ENCODE data around the gene RAB40C. TPM values are rescaled to one million over a fixed set of nuclear protein-coding genes. Genes with fewer than 3 reads are reported as not detected.

The RAB40C gene
- total RNA-seq, 1 donor from 2014 or later: 30.6 TPM

GRCh38 chr16:652454-653305, 62.8 kb downstream of the RAB40C start:
- Mint-ChIP-seq H3K27me3 (no peaks in the 10 kb centered on the region), H3K4me1 (ENCODE audit: low read depth) (peaks cover 1% of the 10 kb centered on the region), H3K4me3 (ENCODE audit: low read depth) (no peak overlapping the region), H3K9me3 (ENCODE audit: low read depth) (no peaks in the 10 kb centered on the region), H3K27ac (no peak overlapping the region), H3K36me3 (ENCODE audit: insufficient read depth) (no peaks in the 10 kb centered on the region)
- no peak for DNase-seq (ENCODE audit: low spot score, unreplicated experiment)
- TF ChIP-seq CTCF (IDR thresholded peaks at IDR 0.05; ENCODE audit: unreplicated experiment): no peak

GRCh38 chr16:654034-654433, 64.2 kb downstream of the RAB40C start:
- no peaks in the 10 kb centered on the region for H3K9me3 Mint-ChIP-seq (ENCODE audit: low read depth)

GRCh38 chr16:657487-657886, 67.6 kb downstream of the RAB40C start:
- no peaks in the 10 kb centered on the region for H3K27me3 Mint-ChIP-seq
- no peak overlapping the region for H3K4me3 Mint-ChIP-seq (ENCODE audit: low read depth)
- no peaks in the 10 kb centered on the region for H3K4me1 Mint-ChIP-seq (ENCODE audit: low read depth)
- peaks cover under 1% of the 10 kb centered on the region for H3K36me3 Mint-ChIP-seq (ENCODE audit: insufficient read depth)
- DNase-seq (ENCODE audit: low spot score, unreplicated experiment): no peak
- no peak for TF ChIP-seq CTCF (IDR thresholded peaks at IDR 0.05; ENCODE audit: unreplicated experiment)
- H3K27ac Mint-ChIP-seq: no peak overlapping the region
- no peaks in the 10 kb centered on the region for H3K9me3 Mint-ChIP-seq (ENCODE audit: low read depth)

More at GRCh38 chr16:654034-654433, 64.2 kb downstream of the RAB40C start:
- H3K4me3 Mint-ChIP-seq (ENCODE audit: low read depth): no peak overlapping the region
- H3K36me3 Mint-ChIP-seq (ENCODE audit: insufficient read depth): no peaks in the 10 kb centered on the region
- DNase-seq (ENCODE audit: low spot score, unreplicated experiment): no peak
- no peak for TF ChIP-seq CTCF (IDR thresholded peaks at IDR 0.05; ENCODE audit: unreplicated experiment)
- H3K27me3 Mint-ChIP-seq: no peaks in the 10 kb centered on the region
- H3K4me1 Mint-ChIP-seq (ENCODE audit: low read depth): peaks cover 1% of the 10 kb centered on the region
- H3K27ac Mint-ChIP-seq: no peak overlapping the region

GRCh38 chr16:658679-659571, 69.1 kb downstream of the RAB40C start:
- no peak for TF ChIP-seq CTCF (IDR thresholded peaks at IDR 0.05; ENCODE audit: unreplicated experiment)
- no peak for DNase-seq (ENCODE audit: low spot score, unreplicated experiment)
- Mint-ChIP-seq H3K4me3 (ENCODE audit: low read depth) (no peak overlapping the region), H3K27ac (no peak overlapping the region), H3K4me1 (ENCODE audit: low read depth) (no peaks in the 10 kb centered on the region), H3K9me3 (ENCODE audit: low read depth) (no peaks in the 10 kb centered on the region), H3K36me3 (ENCODE audit: insufficient read depth) (peaks cover 1% of the 10 kb centered on the region), H3K27me3 (no peaks in the 10 kb centered on the region)

- no peak for TF ChIP-seq CTCF (IDR thresholded peaks at IDR 0.05; ENCODE audit: unreplicated experiment)
- Mint-ChIP-seq H3K9me3 (ENCODE audit: low read depth) (no peaks in the 10 kb centered on the region), H3K27me3 (no peaks in the 10 kb centered on the region), H3K4me3 (ENCODE audit: low read depth) (no peak overlapping the region), H3K27ac (no peak overlapping the region), H3K36me3 (ENCODE audit: insufficient read depth) (peaks cover 1% of the 10 kb centered on the region), H3K4me1 (ENCODE audit: low read depth) (no peaks in the 10 kb centered on the region)
- no peak for DNase-seq (ENCODE audit: low spot score, unreplicated experiment)
Measured at GRCh38 chr16:659618-660017, 69.8 kb downstream of the RAB40C start.

Measured in progenitor cell of endocrine pancreas (in vitro differentiated cells).